ENCODE data around the gene PTPN12.
"Not testable (repeated sequence)": the region's sequence is repeated elsewhere in the genome, so short reads cannot be mapped to it uniquely, and the experiment has no call there.

Gene PTPN12

DNA sequence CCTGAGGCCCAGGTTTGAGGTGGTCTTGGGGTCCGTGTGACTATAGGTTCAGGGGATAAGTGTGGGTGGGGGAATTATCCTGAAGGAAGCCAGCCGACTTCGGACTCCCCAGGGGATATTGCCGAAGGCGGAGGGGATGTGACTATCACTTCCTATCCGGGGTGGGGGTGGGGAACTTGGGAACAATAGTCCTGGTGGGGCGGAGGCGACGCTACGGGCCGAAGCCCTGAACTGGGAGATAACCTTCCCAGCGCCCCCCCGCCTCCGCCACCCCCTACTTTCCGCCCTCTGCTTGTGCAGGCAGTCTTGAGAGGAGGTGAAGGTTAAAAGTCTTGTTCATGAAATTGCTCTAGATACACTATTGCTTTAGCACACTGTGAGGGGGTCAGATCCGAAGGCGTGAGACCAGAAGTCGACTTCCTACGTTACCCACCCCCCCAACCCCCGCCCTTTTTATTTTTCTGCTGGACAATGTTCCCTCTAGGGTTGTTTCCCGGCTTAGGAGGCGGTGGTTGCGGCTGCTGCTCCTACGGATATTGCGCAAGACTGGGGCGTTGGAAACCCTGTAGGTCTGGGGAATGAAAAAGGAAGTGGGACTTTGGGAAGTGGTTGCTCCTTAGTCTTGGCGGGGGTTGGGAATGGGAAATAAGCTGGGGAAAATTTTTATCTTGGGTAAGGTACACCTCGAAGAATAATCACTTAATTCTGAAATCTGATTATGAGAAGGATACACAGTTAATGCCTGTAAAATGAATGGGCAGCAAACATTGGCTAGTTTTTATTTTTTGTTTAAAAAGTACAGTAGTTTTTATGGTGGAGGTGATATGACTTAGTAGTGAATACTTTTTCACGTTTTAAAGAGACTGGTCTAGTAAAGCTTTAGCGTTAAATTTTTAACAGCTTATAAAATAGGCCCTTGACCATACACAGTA lies 1.5 kb downstream of the PTPN12 start:
- FAIRE-seq (peak; percentile 75), DNase-seq (ENCODE audit: low spot score) (peak; percentile 93)

DNA sequence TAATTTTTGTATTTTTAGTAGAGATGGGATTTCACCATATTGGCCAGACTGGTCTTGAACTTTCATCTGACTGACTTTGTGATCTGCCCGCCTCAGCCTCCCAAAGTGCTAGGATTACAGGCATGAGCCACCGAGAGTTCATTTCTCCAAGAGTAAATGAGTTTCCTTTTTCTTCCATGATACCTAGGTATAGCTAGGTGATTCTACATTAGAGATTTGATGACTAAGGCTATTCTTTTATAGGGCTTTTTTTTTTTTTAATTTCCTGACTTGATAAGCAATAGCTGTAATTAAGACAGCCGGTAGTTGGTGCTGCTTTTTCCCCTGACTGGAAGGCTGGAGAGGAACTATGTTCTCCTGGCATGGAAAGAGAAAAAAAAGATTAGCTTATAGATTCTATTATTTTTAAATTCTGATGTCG lies 3.3 kb downstream of the PTPN12 start:
- DNase-seq (ENCODE audit: low spot score) = no peak
- no peak for FAIRE-seq

- not testable (repeated sequence) for FAIRE-seq; DNase-seq (ENCODE audit: low spot score)
These were observed 3.9 kb downstream of the PTPN12 start for GRCh38 chr7:77540993-77541392.

DNA sequence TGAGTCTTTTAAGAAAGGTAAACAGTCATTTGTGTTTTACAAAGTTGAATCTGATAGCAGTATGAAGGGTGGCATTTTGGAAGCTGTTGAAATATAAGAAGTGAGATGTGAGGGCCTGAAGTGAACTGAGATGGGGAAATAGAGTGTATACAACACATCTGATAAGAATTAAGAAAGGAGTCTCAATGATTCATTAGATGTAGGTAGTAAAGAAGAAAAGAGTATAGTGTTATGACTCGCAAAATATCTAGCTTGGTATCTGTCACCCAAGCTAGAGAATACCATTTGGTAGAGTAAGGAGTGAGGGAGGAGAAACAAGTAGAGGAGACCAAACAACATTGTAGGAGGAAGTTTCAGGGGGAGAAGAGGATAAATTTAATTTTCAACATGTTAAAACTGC lies 5.3 kb downstream of the PTPN12 start:
- FAIRE-seq (no peak), DNase-seq (ENCODE audit: low spot score) (no peak)

DNA sequence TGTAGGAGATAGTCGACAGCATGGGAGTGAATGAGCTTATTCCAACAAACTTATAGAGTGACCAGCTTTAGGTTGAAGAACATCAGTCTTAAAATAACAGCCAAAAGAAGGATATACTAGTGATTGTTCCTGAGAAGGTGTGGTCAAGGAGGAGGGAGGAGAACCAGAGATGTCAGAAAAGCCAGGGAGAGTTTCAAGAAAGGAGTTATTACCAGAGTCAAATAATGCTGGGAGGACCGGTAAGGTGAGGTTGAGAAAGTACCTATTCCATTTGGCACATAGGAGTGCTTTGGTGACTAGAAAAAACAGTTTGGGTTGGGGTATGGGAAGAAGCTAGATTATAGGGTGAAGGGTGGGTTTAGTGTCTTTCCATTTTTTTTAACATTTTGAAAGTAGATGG lies 5.8 kb downstream of the PTPN12 start:
- FAIRE-seq = no peak
- DNase-seq (ENCODE audit: low spot score) = no peak

DNA sequence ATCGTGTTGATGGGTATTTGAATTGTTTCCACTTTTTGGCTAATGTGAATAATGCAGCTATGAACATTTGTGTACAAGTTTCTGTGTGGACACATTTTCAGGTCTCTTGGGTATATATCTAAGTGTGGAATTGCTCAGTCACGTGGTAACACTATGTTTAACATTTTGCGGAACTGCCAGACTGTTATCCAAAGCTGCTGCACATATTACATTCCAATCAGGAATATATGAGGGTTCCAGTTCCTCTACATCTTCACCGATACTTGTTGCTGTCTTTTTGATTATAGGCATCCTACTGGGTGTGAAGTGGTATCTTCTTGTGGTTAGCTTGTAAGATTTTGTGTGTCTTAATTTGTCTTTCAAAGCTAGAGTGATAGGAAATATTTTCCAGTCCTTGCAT lies 6.8 kb downstream of the PTPN12 start:
- no peak for FAIRE-seq
- DNase-seq (ENCODE audit: low spot score) = no peak

DNA sequence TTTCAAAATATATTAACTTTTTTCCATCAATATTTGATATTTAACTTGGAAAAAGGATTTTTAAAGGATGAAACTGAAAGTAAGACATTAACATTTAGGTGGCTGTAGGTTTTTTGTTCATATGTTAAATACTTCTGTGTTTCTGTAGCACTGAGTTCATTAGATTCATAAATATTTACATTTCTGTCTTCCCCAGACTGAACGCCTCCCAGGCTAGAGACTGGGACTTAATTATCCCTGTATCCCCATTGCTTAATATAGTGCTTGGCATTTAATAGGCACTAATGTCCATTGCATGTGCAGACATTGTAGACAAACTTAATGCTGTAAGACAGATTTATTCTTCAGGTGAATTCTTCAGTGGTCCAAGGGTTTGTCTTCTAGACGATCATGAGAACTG lies 7.4 kb downstream of the PTPN12 start:
- DNase-seq (ENCODE audit: low spot score) (no peak), FAIRE-seq (no peak)

DNA sequence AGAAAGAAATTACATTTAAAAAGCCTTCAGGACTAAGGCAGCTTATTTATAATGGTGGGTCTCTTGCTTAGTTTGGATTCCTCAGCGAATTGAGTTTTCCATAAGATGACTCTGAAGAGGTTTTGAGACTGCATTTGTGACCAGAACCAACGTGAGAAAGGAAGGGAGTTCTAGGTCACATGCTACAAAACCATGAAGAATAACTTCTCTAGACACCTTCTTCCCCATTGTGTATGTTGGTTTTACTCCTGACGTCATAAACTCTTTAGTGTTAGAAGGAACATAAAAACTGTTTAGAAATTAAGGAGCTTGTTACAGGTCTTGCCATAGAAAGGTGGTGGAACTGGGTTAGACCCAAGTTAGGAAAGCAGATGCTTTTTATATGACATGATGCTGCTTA lies 11.1 kb downstream of the PTPN12 start:
- no peak for FAIRE-seq

GRCh38 chr7:77549106-77549870 lies 12.2 kb downstream of the PTPN12 start:
- FAIRE-seq (no peak), DNase-seq (ENCODE audit: low spot score) (no peak)

More for the DNA sequence above, 11.1 kb downstream of the PTPN12 start:
- DNase-seq (ENCODE audit: low spot score) = no peak

- no peak for DNase-seq (ENCODE audit: low spot score)
These were observed 13.5 kb downstream of the PTPN12 start for GRCh38 chr7:77550586-77550985.

GRCh38 chr7:77553123-77553522 lies 16.0 kb downstream of the PTPN12 start:
- DNase-seq (ENCODE audit: low spot score) = no peak
- no peak for FAIRE-seq

More at GRCh38 chr7:77550586-77550985, 13.5 kb downstream of the PTPN12 start:
- FAIRE-seq = no peak

- FAIRE-seq (no peak), DNase-seq (ENCODE audit: low spot score) (no peak)
These were observed 21.3 kb downstream of the PTPN12 start for GRCh38 chr7:77558284-77558967.

- FAIRE-seq (no peak), DNase-seq (ENCODE audit: low spot score) (no peak)
These were observed 24.3 kb downstream of the PTPN12 start for GRCh38 chr7:77561352-77561751.

- DNase-seq (ENCODE audit: low spot score) = no peak
- FAIRE-seq = no peak
These were observed 26.2 kb downstream of the PTPN12 start for GRCh38 chr7:77563275-77563674.

- FAIRE-seq (peak; percentile 69), DNase-seq (ENCODE audit: low spot score) (no peak)
These were observed 28.8 kb downstream of the PTPN12 start for GRCh38 chr7:77565917-77566316.

- DNase-seq (ENCODE audit: low spot score) = no peak
- FAIRE-seq = no peak
These were observed 29.3 kb downstream of the PTPN12 start for GRCh38 chr7:77566421-77566820.

DNA sequence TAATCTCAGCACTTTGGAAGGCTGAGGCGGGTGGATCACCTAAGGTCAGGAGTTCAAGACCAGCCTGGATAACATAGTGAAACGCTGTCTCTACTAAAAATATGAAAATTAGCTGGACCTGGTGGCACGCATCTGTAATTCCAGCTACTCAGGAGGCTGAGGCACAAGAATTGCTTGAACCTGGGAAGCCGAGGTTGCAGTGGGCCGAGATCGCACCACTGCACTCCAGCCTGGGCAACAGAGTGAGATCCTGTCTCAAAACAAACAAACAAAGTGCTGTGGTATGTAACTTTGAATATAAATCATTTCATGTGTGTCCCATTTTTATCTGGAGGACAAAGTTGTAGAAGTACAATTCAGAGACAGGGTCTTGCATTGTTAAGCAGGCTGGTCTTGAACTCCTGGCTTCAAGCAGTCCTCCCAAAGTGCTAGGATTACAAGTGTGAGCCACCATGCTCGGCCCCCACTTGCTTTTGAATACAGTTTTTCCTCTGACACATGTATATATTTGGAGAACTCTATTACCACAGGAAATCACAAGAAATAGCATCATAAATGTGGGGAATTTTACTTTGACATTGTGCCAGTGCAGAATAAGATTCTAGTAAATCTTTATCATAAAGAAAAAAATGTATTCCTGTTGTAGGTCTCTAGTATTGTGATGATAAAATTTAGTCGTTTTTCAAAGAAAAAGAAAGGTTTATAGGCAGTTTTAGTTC lies 32.6 kb downstream of the PTPN12 start:
- no peak for DNase-seq (ENCODE audit: low spot score)
- FAIRE-seq = no peak

GRCh38 chr7:77570330-77571011 lies 33.4 kb downstream of the PTPN12 start:
- DNase-seq (ENCODE audit: low spot score) (peak; percentile 86), FAIRE-seq (peak; percentile 96)

DNA sequence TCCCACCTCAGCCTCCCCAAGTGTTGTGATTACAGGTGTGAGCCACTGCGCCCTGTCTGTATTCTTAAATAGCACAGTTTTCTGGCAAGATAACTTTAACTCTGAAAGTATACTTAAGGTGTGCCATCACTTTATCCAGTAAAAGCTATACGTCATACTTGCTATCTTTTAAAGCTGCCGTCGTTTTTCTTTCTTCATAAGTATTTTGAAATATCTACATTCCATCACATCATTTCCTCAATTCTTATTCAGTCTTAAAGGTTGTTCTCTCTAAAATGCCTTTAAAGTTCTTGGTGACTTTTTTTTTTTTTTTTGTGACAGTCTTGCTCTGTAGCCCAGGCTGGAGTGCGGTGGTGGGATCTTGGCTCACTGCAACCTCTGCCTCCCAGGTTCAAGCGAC lies 34.7 kb downstream of the PTPN12 start:
- no peak for FAIRE-seq
- no peak for DNase-seq (ENCODE audit: low spot score)

- DNase-seq (ENCODE audit: low spot score) (no peak), FAIRE-seq (peak; percentile 21)
These were observed 38.1 kb downstream of the PTPN12 start for GRCh38 chr7:77575187-77575586.

DNA sequence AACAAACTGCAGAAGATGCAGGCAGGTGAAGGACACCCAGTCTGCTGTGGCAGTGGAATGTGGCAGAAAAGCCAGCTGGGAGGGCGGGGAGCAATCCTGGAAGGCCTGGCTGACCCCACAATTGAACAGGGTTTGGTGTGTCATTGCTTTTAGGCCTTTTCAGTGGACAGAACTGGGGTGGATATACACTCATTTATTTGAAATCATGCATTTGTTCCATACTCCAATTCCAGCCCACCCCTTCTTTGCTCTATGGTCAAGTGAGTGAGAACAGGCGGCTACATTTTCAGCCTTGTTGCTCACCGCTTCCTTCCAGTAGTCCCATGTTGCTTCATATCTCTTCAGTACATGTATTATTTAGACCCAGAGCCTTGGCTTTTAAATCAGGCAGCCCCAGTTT lies 39.8 kb downstream of the PTPN12 start:
- DNase-seq (ENCODE audit: low spot score) (no peak), FAIRE-seq (no peak)

All from RCC 7860 (cell line).